LNCAP (cell line): Measurements from ENCODE around the gene KIAA0753.

Experiments used
- TF ChIP-seq, protein P1 (sequence below): fragments of 450-650 bp; IDR thresholded peaks from 2 replicates; pipeline ENCODE4 v1.5.1; 2017; ENCODE audit warnings: mild to moderate bottlenecking

The KIAA0753 gene

DNA sequence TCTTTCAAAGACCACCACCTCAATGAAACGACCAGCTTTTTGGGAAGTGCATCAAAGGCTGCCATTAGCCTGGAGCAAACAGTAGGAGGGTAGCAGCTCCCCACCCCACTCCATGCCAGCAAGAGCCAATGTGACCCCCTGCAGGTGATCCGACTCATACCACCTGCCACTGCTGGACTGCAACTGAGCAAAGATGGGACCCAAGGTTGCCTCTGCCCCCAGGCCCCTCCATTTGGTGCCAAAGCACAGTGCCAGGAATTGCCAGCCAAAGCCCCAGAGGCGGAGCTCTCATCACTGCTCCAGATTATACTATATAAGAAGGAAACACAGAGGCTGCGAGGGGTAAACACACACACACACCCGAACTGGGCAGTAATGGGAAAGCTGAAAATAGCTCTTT, 92.5 kb downstream of the KIAA0753 start:
- TF ChIP-seq, protein P1, sequence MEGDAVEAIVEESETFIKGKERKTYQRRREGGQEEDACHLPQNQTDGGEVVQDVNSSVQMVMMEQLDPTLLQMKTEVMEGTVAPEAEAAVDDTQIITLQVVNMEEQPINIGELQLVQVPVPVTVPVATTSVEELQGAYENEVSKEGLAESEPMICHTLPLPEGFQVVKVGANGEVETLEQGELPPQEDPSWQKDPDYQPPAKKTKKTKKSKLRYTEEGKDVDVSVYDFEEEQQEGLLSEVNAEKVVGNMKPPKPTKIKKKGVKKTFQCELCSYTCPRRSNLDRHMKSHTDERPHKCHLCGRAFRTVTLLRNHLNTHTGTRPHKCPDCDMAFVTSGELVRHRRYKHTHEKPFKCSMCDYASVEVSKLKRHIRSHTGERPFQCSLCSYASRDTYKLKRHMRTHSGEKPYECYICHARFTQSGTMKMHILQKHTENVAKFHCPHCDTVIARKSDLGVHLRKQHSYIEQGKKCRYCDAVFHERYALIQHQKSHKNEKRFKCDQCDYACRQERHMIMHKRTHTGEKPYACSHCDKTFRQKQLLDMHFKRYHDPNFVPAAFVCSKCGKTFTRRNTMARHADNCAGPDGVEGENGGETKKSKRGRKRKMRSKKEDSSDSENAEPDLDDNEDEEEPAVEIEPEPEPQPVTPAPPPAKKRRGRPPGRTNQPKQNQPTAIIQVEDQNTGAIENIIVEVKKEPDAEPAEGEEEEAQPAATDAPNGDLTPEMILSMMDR = no peak

- TF ChIP-seq, protein P1 = no peak
Measured at GRCh38 chr17:6547336-6547735, 93.2 kb downstream of the KIAA0753 start.

DNA sequence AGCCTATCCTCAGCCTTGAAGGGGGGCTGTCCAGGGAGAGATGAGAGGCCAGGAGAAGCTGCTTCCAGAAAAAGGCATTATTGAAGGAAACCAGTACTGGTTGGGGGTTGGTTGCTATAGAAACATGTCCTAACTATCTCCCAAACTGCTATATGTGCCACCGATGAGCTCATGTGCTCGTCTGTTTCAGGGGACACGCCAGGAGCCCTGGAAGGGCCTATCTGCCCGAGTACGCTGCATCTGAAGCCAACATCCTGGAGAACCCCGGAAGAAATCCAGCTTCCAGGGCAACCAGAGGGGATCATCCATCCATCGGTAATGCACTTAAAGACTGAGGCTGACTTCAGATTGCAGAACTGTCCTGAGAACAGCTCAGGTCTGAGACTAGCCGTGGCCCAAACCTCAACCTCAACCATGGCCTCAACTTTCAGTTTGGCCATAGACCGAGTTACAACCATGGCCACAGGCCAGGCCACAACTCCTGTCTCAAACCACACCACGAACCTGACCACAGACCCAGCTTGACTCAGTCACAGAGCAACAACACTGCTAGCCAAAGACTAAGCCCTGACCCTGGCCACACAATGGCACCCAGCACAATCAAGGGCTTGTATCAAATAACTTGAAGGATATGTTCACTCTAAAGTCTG, 94.3 kb downstream of the KIAA0753 start:
- TF ChIP-seq, protein P1 = no peak

GRCh38 chr17:6545291-6545690, 95.2 kb downstream of the KIAA0753 start:
- TF ChIP-seq, protein P1 = no peak

GRCh38 chr17:6544011-6544370, 96.5 kb downstream of the KIAA0753 start:
- TF ChIP-seq, protein P1 = no peak

- TF ChIP-seq, protein P1 = no peak
Measured at GRCh38 chr17:6543079-6544010, 97.2 kb downstream of the KIAA0753 start.

DNA sequence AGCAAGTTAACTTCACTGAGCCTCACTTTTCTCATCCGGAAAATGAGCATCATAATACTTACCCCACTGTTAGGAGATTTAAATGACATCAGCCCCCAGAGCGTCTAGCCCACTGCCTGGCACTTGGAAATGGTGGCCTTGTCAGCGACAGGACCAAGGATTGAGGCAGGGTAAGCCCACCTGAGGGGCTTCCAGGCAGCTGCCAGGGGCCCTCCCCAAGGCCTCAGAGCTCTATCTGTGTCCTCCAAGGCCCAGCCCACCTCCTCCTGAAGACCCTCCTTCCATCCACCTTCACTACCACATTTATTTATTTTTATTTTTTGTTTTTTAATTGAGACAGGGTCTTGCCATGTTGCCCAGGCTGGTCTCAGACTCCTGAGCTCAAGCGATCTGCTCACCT, 97.9 kb downstream of the KIAA0753 start:
- TF ChIP-seq, protein P1 = no peak
